SK-N-SH treated with all-trans-retinoic acid at 6 μM for 48 hours (cell line): ENCODE results near the gene PPP1R17.

ENCODE experiments used
- ARNTL ChIP-seq: fragments of 450-650 bp; formaldehyde crosslinking; IDR thresholded peaks from 2 replicates; pipeline ENCODE4 v1.5.0; 2020; ENCODE audit warnings: low read depth, mild to moderate bottlenecking, moderate library complexity, borderline replicate concordance
- OSR1 ChIP-seq: fragments of 250-450 bp; sonication (Bioruptor Pico); IDR thresholded peaks from 2 replicates; pipeline ENCODE4 v1.8.0; 2022; ENCODE audit warnings: moderate library complexity, mild to moderate bottlenecking, inconsistent platforms
- RARB ChIP-seq: fragments of 250-450 bp; sonication (Bioruptor Pico); IDR thresholded peaks from 2 replicates; pipeline ENCODE4 v1.8.0; 2021; ENCODE audit warnings: mild to moderate bottlenecking, moderate library complexity
- ZFP3 ChIP-seq: fragments of 250-450 bp; sonication (Bioruptor Pico); IDR thresholded peaks from 2 replicates; pipeline ENCODE4 v1.5.0; 2020; ENCODE audit warnings: mild to moderate bottlenecking, moderate library complexity
- ZFP30 ChIP-seq: fragments of 450-650 bp; formaldehyde crosslinking; IDR thresholded peaks from 2 replicates; pipeline ENCODE4 v1.5.0; 2022; ENCODE audit warnings: mild to moderate bottlenecking, moderate library complexity
- TF ChIP-seq, protein P1 (sequence below): fragments of 250-450 bp; sonication (Bioruptor Pico); IDR thresholded peaks from 2 replicates; pipeline ENCODE4 v1.8.0; 2020; ENCODE audit warnings: mild to moderate bottlenecking, moderate library complexity, borderline replicate concordance

DNA sequence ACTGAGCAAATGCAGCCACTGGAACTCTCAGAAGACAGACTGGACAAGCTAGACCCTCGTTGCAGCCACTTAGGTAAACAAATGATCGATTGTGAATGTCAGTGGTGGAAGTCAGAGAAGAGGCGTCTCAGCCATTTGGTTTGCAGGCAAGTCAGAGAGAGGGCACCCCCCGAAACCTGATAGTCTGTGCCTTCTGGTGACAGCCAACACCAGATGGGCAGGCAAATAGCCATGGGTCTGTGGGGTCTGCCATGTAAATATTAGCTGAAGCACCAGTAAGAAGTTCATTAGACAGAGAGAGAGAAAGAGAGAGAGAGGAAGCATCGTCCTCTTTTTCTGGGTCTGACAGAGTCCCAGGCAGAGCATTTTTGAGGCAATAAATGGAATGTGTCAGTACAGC lies 5.4 kb downstream of the PPP1R17 start:
- TF ChIP-seq OSR1 (CRISPR knock-in tag): no peak
- TF ChIP-seq, protein P1, sequence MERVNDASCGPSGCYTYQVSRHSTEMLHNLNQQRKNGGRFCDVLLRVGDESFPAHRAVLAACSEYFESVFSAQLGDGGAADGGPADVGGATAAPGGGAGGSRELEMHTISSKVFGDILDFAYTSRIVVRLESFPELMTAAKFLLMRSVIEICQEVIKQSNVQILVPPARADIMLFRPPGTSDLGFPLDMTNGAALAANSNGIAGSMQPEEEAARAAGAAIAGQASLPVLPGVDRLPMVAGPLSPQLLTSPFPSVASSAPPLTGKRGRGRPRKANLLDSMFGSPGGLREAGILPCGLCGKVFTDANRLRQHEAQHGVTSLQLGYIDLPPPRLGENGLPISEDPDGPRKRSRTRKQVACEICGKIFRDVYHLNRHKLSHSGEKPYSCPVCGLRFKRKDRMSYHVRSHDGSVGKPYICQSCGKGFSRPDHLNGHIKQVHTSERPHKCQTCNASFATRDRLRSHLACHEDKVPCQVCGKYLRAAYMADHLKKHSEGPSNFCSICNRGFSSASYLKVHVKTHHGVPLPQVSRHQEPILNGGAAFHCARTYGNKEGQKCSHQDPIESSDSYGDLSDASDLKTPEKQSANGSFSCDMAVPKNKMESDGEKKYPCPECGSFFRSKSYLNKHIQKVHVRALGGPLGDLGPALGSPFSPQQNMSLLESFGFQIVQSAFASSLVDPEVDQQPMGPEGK: no peak
- no peak for TF ChIP-seq RARB (CRISPR knock-in tag)
- TF ChIP-seq ARNTL (CRISPR knock-in tag): no peak
- no peak for TF ChIP-seq ZFP30
- no peak for TF ChIP-seq ZFP3 (CRISPR knock-in tag)
